ENCODE measurements around the gene EEF1AKMT2.
A peak's percentile ranks its signal among the peaks of the same experiment; 100 is the strongest.

EEF1AKMT2 gene

DNA sequence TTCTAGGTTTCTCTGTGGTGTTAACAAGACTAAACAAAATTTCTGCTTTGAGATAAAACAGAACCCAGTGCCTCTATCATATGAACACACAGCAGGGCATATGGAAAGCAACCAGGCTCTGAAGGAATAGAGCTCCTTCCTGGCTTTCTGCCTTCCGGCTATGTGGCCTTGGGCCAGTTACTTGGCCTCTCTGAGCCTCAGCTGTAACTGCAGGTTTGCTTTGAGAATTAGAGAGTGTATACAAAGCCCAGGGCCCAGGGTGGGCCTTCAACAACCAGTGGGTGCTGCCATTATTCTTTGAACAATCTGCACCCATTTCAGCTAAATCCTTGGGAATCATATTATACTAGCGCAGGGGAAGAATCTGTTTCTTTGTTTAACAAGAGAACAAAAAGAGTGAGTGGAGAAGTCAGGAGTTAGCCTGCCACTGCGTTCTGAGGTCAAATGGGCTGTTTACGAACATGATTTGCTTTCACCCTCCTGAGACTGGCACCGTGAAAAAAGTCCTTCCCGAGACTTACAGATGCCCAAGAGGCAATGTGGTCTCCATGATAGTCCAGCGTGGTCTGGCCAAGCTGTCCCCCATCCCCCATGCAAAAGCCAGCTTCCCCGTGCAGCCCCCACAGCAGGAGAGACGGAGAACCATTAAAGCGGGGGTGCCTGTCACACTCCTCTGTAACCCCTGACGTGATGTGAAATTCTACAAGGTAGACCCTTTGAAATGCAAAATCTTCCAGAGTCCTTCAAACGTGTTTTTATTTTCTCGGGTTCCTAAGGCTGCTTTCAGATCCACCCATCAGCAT lies 52.4 kb downstream of the EEF1AKMT2 start:
- peak overlapping the region; percentile 82 for H3K9ac ChIP-seq (ENCODE audit: low read length)
- H3K4ac ChIP-seq (ENCODE audit: low read depth in 1 of 2, low read length in 2 of 2) = peak overlapping the region; percentile 27 to 69
- peak overlapping the region in 1 of 2 experiments; percentile 67 for H3K4me3 ChIP-seq (ENCODE audit: insufficient read depth in 1 of 2, low read depth in 1 of 2, low read length in 2 of 2)
- DNase-seq = peak; percentile 75
- peaks cover 0 to 9% of the 10 kb centered on the region in 2 experiments for H3K36me3 ChIP-seq (ENCODE audit: control insufficient read depth in 1 of 2, insufficient read depth in 2 of 2, low read depth in 1 of 2, low read length in 2 of 2)
- peaks cover 46% of the 10 kb centered on the region for H3K79me1 ChIP-seq (replicated peaks; ENCODE audit: low read length, poor library complexity, severe bottlenecking)
- H2AFZ ChIP-seq (ENCODE audit: low read depth, low read length) = no peak overlapping the region
- H3K4me1 ChIP-seq (ENCODE audit: control insufficient read depth, insufficient read depth, low read depth, low read length) = peaks cover 25% of the 10 kb centered on the region
- no peak overlapping the region for H2BK5ac ChIP-seq (ENCODE audit: low read depth, low read length, poor library complexity, severe bottlenecking)
- H3K9me3 ChIP-seq (ENCODE audit: control insufficient read depth, low read length) = no peaks in the 10 kb centered on the region
- H3K27me3 ChIP-seq (ENCODE audit: control insufficient read depth in 1 of 2, insufficient read depth in 1 of 2, low read length in 2 of 2) = no peaks in the 10 kb centered on the region
- no peak overlapping the region for H2AK5ac ChIP-seq (ENCODE audit: low read length, severe bottlenecking)
- no peak overlapping the region for H3K4me2 ChIP-seq (ENCODE audit: low read length, poor library complexity, severe bottlenecking)
- H4K8ac ChIP-seq (ENCODE audit: low read length) = peak overlapping the region; percentile 28
- peak overlapping the region; percentile 78 for H2BK15ac ChIP-seq (ENCODE audit: low read depth, poor library complexity, severe bottlenecking)
- H2BK12ac ChIP-seq (ENCODE audit: low read length in 2 of 2) = peak overlapping the region in 1 of 2 experiments; percentile 98
- H3K18ac ChIP-seq (ENCODE audit: low read depth in 1 of 2, low read length in 2 of 2) = peak overlapping the region; percentile 63 to 94
- no peak overlapping the region for H3K27ac ChIP-seq (ENCODE audit: low read length, poor library complexity, severe bottlenecking)
- no peak overlapping the region for H3K23ac ChIP-seq (ENCODE audit: low read length in 2 of 2)
- H3K14ac ChIP-seq (ENCODE audit: low read length in 2 of 2) = peak overlapping the region in 1 of 2 experiments; percentile 11
- peak overlapping the region; percentile 59 for H4K91ac ChIP-seq (ENCODE audit: low read length)
- peak overlapping the region; percentile 54 for H2BK120ac ChIP-seq (ENCODE audit: low read depth, low read length)
- WGBS = 44% methylated on average over 13 of the region's 13 CpGs

DNA sequence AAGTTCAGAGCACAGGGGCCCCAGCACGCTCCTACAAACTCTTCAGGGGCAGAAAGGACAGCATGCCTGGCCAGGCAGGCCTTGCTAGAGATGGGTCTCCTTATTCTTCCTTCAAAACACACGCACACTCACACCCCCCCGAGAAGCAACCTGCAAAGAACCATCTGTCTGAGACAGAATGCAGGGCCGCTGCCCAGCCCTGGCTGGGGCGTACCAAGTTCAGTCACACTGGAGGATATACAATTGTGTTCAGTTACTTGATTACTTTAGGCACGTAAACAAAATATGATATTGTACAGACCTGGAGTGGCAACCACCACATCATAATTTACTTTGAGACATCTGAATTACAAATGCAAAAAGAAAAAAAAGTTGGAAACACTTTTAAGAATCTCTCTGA lies 53.2 kb downstream of the EEF1AKMT2 start:
- no peak for DNase-seq
- peaks cover 25% of the 10 kb centered on the region for H3K4me1 ChIP-seq (ENCODE audit: control insufficient read depth, insufficient read depth, low read depth, low read length)
- WGBS = 82% methylated on average over 5 of the region's 6 CpGs

DNA sequence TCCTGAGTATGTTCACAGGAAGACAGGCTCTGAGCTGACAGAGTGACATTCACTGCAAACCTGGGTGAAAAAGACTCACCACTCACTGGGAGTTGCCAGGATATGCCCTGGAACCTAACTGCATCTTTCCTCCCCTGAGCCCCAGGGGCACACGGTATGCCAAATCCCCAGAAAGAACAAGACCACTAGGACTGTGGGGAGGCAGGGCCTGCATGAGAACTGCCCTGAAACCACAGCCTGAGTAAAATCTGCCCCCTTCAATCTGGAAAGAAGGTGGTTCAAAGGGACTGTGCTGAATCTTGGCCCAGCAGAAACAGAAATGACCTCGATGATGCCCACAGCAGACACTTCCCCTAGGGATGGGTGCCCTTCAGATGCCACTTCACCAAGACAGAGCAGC lies 54.0 kb downstream of the EEF1AKMT2 start:
- no peaks in the 10 kb centered on the region for H3K9me3 ChIP-seq (ENCODE audit: control insufficient read depth, low read length)
- peak overlapping the region in 1 of 2 experiments; percentile 44 for H3K18ac ChIP-seq (ENCODE audit: low read depth in 1 of 2, low read length in 2 of 2)
- peaks cover 0 to 11% of the 10 kb centered on the region in 2 experiments for H3K36me3 ChIP-seq (ENCODE audit: control insufficient read depth in 1 of 2, insufficient read depth in 2 of 2, low read depth in 1 of 2, low read length in 2 of 2)
- peak overlapping the region; percentile 38 to 67 for H2BK12ac ChIP-seq (ENCODE audit: low read length in 2 of 2)
- H3K27ac ChIP-seq (ENCODE audit: low read length, poor library complexity, severe bottlenecking) = no peak overlapping the region
- WGBS = 81% methylated on average over 2 of the region's 2 CpGs
- peak overlapping the region; percentile 19 for H4K8ac ChIP-seq (ENCODE audit: low read length)
- peak overlapping the region; percentile 96 for H2BK15ac ChIP-seq (ENCODE audit: low read depth, poor library complexity, severe bottlenecking)
- peak overlapping the region; percentile 11 for H4K91ac ChIP-seq (ENCODE audit: low read length)
- peaks cover 28% of the 10 kb centered on the region for H3K4me1 ChIP-seq (ENCODE audit: control insufficient read depth, insufficient read depth, low read depth, low read length)
- no peak overlapping the region for H3K9ac ChIP-seq (ENCODE audit: low read length)
- H3K4me2 ChIP-seq (ENCODE audit: low read length, poor library complexity, severe bottlenecking) = no peak overlapping the region
- no peak overlapping the region for H3K4me3 ChIP-seq (ENCODE audit: insufficient read depth in 1 of 2, low read depth in 1 of 2, low read length in 2 of 2)
- H2BK5ac ChIP-seq (ENCODE audit: low read depth, low read length, poor library complexity, severe bottlenecking) = no peak overlapping the region
- H3K27me3 ChIP-seq (ENCODE audit: control insufficient read depth in 1 of 2, insufficient read depth in 1 of 2, low read length in 2 of 2) = no peaks in the 10 kb centered on the region
- H3K23ac ChIP-seq (ENCODE audit: low read length in 2 of 2) = peak overlapping the region in 1 of 2 experiments; percentile 3
- no peak overlapping the region for H2AFZ ChIP-seq (ENCODE audit: low read depth, low read length)
- H3K4ac ChIP-seq (ENCODE audit: low read depth in 1 of 2, low read length in 2 of 2) = peak overlapping the region; percentile 66 to 74
- peaks cover 52% of the 10 kb centered on the region for H3K79me1 ChIP-seq (replicated peaks; ENCODE audit: low read length, poor library complexity, severe bottlenecking)
- no peak for DNase-seq
- peak overlapping the region in 1 of 2 experiments; percentile 62 for H3K14ac ChIP-seq (ENCODE audit: low read length in 2 of 2)
- H2AK5ac ChIP-seq (ENCODE audit: low read length, severe bottlenecking) = no peak overlapping the region
- no peak overlapping the region for H2BK120ac ChIP-seq (ENCODE audit: low read depth, low read length)

More for the DNA sequence above, 53.2 kb downstream of the EEF1AKMT2 start:
- Histone ChIP-seq H3K4me3 (ENCODE audit: insufficient read depth in 1 of 2, low read depth in 1 of 2, low read length in 2 of 2) (no peak overlapping the region), H4K8ac (ENCODE audit: low read length) (no peak overlapping the region), H3K14ac (ENCODE audit: low read length in 2 of 2) (no peak overlapping the region), H3K27me3 (ENCODE audit: control insufficient read depth in 1 of 2, insufficient read depth in 1 of 2, low read length in 2 of 2) (no peaks in the 10 kb centered on the region), H3K36me3 (ENCODE audit: control insufficient read depth in 1 of 2, insufficient read depth in 2 of 2, low read depth in 1 of 2, low read length in 2 of 2) (peaks cover 0 to 11% of the 10 kb centered on the region in 2 experiments), H2BK15ac (ENCODE audit: low read depth, poor library complexity, severe bottlenecking) (no peak overlapping the region), H3K27ac (ENCODE audit: low read length, poor library complexity, severe bottlenecking) (no peak overlapping the region), H3K18ac (ENCODE audit: low read depth in 1 of 2, low read length in 2 of 2) (peak overlapping the region in 1 of 2 experiments; percentile 46), H3K4me2 (ENCODE audit: low read length, poor library complexity, severe bottlenecking) (no peak overlapping the region), H4K91ac (ENCODE audit: low read length) (no peak overlapping the region), H3K9me3 (ENCODE audit: control insufficient read depth, low read length) (no peaks in the 10 kb centered on the region), H3K9ac (ENCODE audit: low read length) (no peak overlapping the region), H3K23ac (ENCODE audit: low read length in 2 of 2) (no peak overlapping the region), H3K4ac (ENCODE audit: low read depth in 1 of 2, low read length in 2 of 2) (no peak overlapping the region), H2AK5ac (ENCODE audit: low read length, severe bottlenecking) (no peak overlapping the region), H3K79me1 (replicated peaks; ENCODE audit: low read length, poor library complexity, severe bottlenecking) (peaks cover 54% of the 10 kb centered on the region), H2AFZ (ENCODE audit: low read depth, low read length) (no peak overlapping the region), H2BK5ac (ENCODE audit: low read depth, low read length, poor library complexity, severe bottlenecking) (no peak overlapping the region), H2BK12ac (ENCODE audit: low read length in 2 of 2) (peak overlapping the region in 1 of 2 experiments; percentile 19), H2BK120ac (ENCODE audit: low read depth, low read length) (no peak overlapping the region)

DNA sequence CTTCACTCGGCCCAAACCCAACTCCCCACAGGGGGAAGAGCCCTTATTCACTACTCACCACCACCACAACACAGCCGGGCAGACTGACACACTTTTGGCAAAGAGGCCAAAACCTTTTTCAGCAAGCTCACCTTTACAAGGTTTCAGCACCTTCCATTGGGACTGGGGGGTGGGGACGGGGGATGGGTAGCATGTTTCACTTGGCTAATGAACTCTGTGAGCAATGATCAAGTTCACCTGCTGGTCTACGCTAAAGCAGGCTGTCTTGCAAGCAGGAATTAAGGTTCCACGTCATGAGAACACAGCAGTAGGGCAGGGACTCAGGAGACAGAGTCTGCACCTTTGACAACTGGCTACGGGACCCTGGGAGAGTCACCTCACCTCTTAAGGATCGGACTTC lies 54.5 kb downstream of the EEF1AKMT2 start:
- peak overlapping the region in 1 of 2 experiments; percentile 28 for H3K18ac ChIP-seq (ENCODE audit: low read depth in 1 of 2, low read length in 2 of 2)
- H4K91ac ChIP-seq (ENCODE audit: low read length) = no peak overlapping the region
- H3K23ac ChIP-seq (ENCODE audit: low read length in 2 of 2) = no peak overlapping the region
- no peaks in the 10 kb centered on the region for H3K27me3 ChIP-seq (ENCODE audit: control insufficient read depth in 1 of 2, insufficient read depth in 1 of 2, low read length in 2 of 2)
- H3K27ac ChIP-seq (ENCODE audit: low read length, poor library complexity, severe bottlenecking) = no peak overlapping the region
- H2BK12ac ChIP-seq (ENCODE audit: low read length in 2 of 2) = peak overlapping the region in 1 of 2 experiments; percentile 67
- peaks cover 0 to 13% of the 10 kb centered on the region in 2 experiments for H3K36me3 ChIP-seq (ENCODE audit: control insufficient read depth in 1 of 2, insufficient read depth in 2 of 2, low read depth in 1 of 2, low read length in 2 of 2)
- DNase-seq = no peak
- H3K4ac ChIP-seq (ENCODE audit: low read depth in 1 of 2, low read length in 2 of 2) = no peak overlapping the region
- H2AFZ ChIP-seq (ENCODE audit: low read depth, low read length) = no peak overlapping the region
- H2BK5ac ChIP-seq (ENCODE audit: low read depth, low read length, poor library complexity, severe bottlenecking) = no peak overlapping the region
- no peak overlapping the region for H2BK15ac ChIP-seq (ENCODE audit: low read depth, poor library complexity, severe bottlenecking)
- no peak overlapping the region for H2BK120ac ChIP-seq (ENCODE audit: low read depth, low read length)
- WGBS = 94% methylated on average over 6 of the region's 7 CpGs
- no peak overlapping the region for H3K14ac ChIP-seq (ENCODE audit: low read length in 2 of 2)
- H3K4me3 ChIP-seq (ENCODE audit: insufficient read depth in 1 of 2, low read depth in 1 of 2, low read length in 2 of 2) = no peak overlapping the region
- peaks cover 24% of the 10 kb centered on the region for H3K4me1 ChIP-seq (ENCODE audit: control insufficient read depth, insufficient read depth, low read depth, low read length)
- no peaks in the 10 kb centered on the region for H3K9me3 ChIP-seq (ENCODE audit: control insufficient read depth, low read length)
- no peak overlapping the region for H2AK5ac ChIP-seq (ENCODE audit: low read length, severe bottlenecking)
- H4K8ac ChIP-seq (ENCODE audit: low read length) = no peak overlapping the region
- H3K79me1 ChIP-seq (replicated peaks; ENCODE audit: low read length, poor library complexity, severe bottlenecking) = peaks cover 52% of the 10 kb centered on the region
- H3K9ac ChIP-seq (ENCODE audit: low read length) = no peak overlapping the region
- H3K4me2 ChIP-seq (ENCODE audit: low read length, poor library complexity, severe bottlenecking) = no peak overlapping the region

Data from mesenchymal stem cell (in vitro differentiated cells and primary cell).